ENCODE results near the gene JMJD1C. TPM values are rescaled to one million over a fixed set of nuclear protein-coding genes. Genes with fewer than 3 reads are reported as not detected.

The JMJD1C gene
- total RNA-seq, 2 donors from 2014 or later = 39.2 to 50.7 TPM

DNA sequence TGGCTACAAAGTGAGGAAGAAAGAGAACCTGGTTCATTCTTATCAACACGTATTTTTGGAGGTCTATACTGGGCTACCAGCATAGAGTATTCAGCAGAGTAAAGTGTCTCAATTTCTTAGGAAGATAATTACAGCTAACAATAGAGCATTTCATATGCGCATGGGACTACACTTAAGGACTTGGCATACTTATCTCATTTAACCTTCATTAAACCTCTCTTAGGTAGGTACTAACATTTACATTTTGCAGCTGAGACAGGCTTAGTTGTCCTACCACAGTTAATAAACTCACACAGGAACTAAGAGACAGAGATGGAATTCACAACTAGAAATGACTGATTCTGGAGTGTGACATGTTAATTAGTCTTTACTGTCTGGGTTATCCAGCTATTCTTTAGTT is 266.1 kb downstream of the JMJD1C start:
- Mint-ChIP-seq H3K4me3 (no peak overlapping the region), H3K36me3 (no peaks in the 10 kb centered on the region), H3K9me3 (no peaks in the 10 kb centered on the region), H3K27ac (peak overlapping the region in 1 of 2 donors; percentile 2), H3K4me1 (ENCODE audit: low read depth in 2 of 2) (peaks cover 7% of the 10 kb centered on the region in 2 donors), H3K27me3 (no peaks in the 10 kb centered on the region)
- ATAC-seq (no peak), DNase-seq (ENCODE audit: low spot score) (no peak)

DNA sequence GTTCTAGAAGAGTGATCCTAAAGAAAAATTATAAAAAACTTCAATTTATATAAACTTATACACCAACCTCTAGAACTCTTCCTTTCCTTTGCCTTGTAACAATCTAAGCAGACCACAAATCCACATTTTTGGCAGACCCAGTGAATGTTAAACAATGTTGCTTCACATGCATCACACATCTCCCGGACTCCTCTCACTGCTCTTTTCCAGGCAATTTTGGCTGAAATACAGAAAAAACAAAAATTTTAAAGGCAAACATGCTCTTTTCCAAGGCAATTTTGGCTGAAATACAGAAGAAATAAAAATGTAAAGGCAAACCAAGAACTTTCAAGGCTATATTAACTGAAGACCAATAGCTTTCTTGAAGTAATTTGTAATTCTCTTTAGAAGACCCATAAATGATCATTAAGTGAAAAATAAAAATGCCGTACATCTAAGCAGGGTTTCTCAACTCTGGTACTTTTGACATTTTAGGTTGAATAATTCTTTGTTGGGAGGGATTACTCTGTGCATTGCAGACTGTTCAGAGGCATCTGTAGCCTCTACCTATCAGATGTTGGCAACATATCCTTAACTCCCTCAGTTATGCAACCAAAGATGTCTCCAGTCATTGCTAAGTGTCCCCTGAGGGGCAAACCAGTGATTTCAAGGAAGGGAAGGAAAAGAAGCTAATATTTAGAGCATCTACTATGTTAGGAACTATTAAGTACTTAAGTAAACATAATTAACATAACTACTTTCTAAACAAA is 268.3 kb downstream of the JMJD1C start:
- no peak overlapping the region for H3K27ac Mint-ChIP-seq

DNA sequence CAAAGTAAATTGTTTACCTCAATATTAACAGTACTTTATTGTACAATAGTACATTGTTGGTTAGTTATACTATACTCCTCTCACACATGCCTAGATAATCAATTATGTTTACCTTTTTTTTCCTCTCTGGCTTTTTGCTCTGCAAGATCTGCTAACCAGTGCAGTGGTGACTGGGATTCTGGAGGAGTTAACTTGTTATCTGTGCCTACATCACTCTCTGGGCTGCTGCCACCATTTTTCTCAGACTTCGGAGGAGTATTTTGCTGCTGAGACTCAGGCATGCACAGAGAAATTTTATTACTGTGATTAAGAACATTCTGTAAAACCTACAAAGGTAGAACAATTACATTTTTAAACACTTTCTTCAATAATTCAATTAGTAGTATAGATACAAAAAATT is 273.0 kb downstream of the JMJD1C start:
- no peak for DNase-seq (ENCODE audit: low spot score)
- Mint-ChIP-seq H3K27ac (no peak overlapping the region), H3K4me3 (no peak overlapping the region), H3K4me1 (ENCODE audit: low read depth in 2 of 2) (no peaks in the 10 kb centered on the region), H3K27me3 (no peaks in the 10 kb centered on the region), H3K9me3 (no peaks in the 10 kb centered on the region), H3K36me3 (peaks cover 9% of the 10 kb centered on the region)
- no peak for ATAC-seq

More for the DNA sequence above, 268.3 kb downstream of the JMJD1C start:
- peaks cover 6% of the 10 kb centered on the region for H3K36me3 Mint-ChIP-seq
- H3K9me3 Mint-ChIP-seq = no peaks in the 10 kb centered on the region
- no peak for ATAC-seq
- no peaks in the 10 kb centered on the region for H3K27me3 Mint-ChIP-seq
- no peaks in the 10 kb centered on the region for H3K4me1 Mint-ChIP-seq (ENCODE audit: low read depth in 2 of 2)
- no peak overlapping the region for H3K4me3 Mint-ChIP-seq
- no peak for DNase-seq (ENCODE audit: low spot score)

DNA sequence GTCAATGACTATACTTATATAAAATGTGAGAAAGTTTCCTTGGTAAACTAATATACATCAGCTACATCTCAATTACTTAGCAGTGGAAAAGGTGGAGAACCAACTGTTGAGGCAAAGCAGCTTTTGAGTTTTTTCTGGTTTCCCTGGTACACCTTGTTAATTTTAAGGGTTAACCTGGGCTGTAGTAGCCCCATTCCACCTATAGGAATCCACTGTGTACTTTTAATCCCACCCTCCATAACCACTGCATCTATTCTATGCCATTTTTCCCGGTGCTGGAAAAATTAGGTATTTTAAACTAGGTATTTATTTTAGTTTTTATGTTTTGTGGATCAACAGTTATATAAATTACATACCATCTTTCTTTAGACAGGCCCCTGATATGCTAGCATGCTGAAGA is 290.2 kb downstream of the JMJD1C start:
- ATAC-seq (no peak), DNase-seq (ENCODE audit: low spot score) (no peak)
- Mint-ChIP-seq H3K27ac (peak overlapping the region; percentile 58 to 89), H3K4me1 (ENCODE audit: low read depth in 2 of 2) (peaks cover 35 to 39% of the 10 kb centered on the region in 2 donors), H3K36me3 (peaks cover 28% of the 10 kb centered on the region), H3K4me3 (no peak overlapping the region), H3K9me3 (peaks cover 3% of the 10 kb centered on the region), H3K27me3 (no peaks in the 10 kb centered on the region)

DNA sequence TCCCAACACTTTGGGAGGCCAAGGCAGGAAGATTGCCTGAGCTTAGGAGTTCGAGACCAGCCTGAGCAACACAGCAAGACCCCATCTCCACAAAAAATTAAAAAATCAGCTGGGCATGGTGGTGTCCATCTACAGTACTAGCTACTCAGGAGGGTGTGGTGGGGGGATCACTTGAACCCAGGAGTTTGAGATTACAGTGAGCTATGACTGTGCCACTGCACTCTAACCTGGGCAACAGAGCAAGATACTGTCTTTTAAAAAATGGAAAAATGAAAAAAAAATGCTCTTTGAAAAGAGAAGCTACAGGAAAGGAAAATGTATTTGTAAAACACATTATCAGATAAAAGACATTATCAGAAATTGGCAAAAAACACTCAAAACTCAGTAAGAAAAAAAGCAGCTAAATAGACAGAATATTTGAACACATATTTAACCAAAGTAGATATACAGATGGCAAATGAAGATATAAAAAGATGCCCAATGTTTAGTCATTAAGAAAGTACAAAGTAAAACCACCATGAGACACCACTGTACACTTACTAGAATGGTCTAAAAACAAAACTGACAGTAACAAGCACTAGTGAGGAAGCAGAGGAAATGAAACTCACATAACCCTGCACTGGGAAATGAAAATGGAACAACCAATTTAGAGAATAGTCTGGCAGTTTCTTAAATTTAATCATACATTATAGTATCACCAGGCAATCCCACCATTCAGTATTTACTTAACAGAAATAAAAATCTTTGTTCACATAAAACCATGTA is 292.1 kb downstream of the JMJD1C start:
- H3K4me1 Mint-ChIP-seq (ENCODE audit: low read depth in 2 of 2) = peaks cover 44 to 52% of the 10 kb centered on the region in 2 donors
- peaks cover 3% of the 10 kb centered on the region for H3K9me3 Mint-ChIP-seq
- ATAC-seq (peak; percentile 96 to 99), DNase-seq (ENCODE audit: low spot score) (no peak)
- peak overlapping the region; percentile 69 for H3K4me3 Mint-ChIP-seq
- H3K27ac Mint-ChIP-seq = peak overlapping the region; percentile 89 to 93
- H3K36me3 Mint-ChIP-seq = peaks cover 41% of the 10 kb centered on the region
- H3K27me3 Mint-ChIP-seq = no peaks in the 10 kb centered on the region

DNA sequence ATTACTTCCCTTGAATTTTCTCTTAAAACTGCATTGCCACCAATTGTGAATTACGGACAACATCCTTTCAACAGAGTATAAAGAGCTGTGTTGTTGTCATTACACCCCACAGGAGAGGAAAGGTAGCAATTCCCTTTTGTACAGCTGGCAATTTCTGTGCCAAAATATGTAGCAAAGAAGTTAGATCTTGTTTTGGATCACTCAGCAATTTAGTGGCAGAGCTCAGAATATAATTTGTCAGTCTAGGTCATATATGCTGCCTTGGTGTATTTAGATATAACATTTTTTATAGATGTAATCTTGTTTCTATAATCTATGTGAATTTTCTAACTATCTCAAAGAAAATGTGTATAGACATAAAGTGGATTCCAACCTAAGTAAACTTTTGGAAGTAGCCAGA is 293.9 kb downstream of the JMJD1C start:
- peak overlapping the region; percentile 52 for H3K4me3 Mint-ChIP-seq
- peaks cover 29% of the 10 kb centered on the region for H3K36me3 Mint-ChIP-seq
- peaks cover 44 to 59% of the 10 kb centered on the region in 2 donors for H3K4me1 Mint-ChIP-seq (ENCODE audit: low read depth in 2 of 2)
- H3K27ac Mint-ChIP-seq = peak overlapping the region; percentile 89 to 93
- DNase-seq (ENCODE audit: low spot score) (no peak), ATAC-seq (no peak)
- peaks cover 3% of the 10 kb centered on the region for H3K9me3 Mint-ChIP-seq
- no peaks in the 10 kb centered on the region for H3K27me3 Mint-ChIP-seq

DNA sequence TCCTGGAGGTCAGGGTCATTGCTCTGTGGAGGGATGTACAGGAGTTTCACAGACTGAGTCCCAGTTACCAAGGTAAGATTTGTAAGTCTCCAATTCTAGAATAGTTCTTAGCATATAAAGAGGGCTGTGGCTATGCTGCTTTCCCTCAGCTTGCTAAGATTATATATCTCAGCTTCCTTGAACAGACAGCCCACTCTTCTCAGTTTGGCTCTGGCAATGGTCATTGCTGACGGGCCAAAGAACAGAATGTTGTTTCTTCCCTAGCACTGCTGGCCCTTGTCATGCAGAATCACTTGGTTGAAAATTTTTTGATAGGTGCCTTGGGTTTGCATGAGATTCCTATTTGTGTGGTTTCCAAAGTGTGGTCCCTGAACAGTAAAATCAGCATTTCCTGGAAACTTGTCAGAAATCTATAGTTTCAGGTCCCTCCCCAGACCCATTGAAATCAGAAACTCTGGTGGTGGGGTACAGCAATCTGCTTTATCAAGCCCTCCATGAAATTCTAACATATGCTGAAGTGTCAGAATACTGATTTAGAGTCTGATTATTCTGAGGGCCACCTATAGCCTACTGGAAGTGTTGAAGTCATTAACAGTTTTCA is 294.4 kb downstream of the JMJD1C start:
- ATAC-seq (peak in 1 of 2 donors; percentile 7), DNase-seq (ENCODE audit: low spot score) (no peak)
- Mint-ChIP-seq H3K9me3 (peaks cover 3% of the 10 kb centered on the region), H3K36me3 (peaks cover 29% of the 10 kb centered on the region), H3K27me3 (no peaks in the 10 kb centered on the region), H3K4me3 (peak overlapping the region; percentile 52), H3K27ac (peak overlapping the region; percentile 89 to 93), H3K4me1 (ENCODE audit: low read depth in 2 of 2) (peaks cover 44 to 59% of the 10 kb centered on the region in 2 donors)

DNA sequence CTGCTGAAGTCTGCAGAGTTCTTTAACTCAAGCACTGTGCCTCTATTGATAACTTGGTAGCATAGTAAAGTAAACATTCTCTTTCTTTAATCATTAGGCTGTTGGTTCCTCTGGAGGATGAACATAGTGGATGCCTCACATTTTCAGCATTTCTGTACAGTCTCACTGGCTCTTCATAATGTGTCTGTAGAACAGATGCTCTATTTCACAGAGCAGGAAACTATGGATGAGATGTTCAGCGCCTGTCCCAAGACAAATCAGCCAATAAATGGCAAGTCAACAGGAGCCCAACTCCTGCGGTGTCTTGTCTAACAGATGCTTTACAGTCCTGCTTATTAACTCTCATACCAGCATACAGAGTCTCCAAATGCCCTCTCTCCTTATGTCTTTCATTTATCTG is 296.2 kb downstream of the JMJD1C start:
- H3K27ac Mint-ChIP-seq = peak overlapping the region; percentile 89 to 93

DNA sequence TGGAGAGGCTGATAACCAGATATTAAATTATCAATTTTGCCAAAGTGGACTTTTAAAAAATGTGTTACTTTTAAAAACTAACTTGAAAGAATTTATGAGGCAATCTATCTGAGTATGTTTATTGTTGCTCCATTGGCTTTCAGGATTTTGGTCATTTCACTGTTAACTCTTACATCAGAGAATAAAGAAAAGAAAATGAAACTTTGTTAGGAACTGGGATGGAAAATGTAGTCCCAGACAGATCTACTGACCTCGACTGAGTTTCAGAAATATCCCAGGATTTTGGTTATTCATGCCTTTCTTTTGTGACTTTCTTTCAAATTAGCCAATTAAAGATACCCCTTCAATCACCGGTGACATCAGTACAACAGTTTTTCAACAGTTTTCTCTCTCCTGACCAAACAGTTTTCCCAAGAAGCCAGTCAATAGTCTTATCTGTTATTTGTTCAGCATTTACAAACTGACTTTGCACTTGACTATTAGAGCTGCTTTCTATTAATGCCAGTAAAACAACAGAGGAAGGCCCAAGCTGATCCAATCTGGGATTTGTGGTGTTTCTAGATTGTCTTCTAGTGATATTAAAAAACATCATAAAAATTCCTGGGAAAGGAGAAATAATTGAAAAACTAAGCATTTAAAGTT is 296.8 kb downstream of the JMJD1C start:
- DNase-seq (ENCODE audit: low spot score) = no peak
- H3K36me3 Mint-ChIP-seq = peaks cover 24% of the 10 kb centered on the region
- ATAC-seq = no peak
- peaks cover 3% of the 10 kb centered on the region for H3K9me3 Mint-ChIP-seq
- H3K27me3 Mint-ChIP-seq = no peaks in the 10 kb centered on the region
- peak overlapping the region; percentile 82 to 89 for H3K27ac Mint-ChIP-seq
- peaks cover 38 to 53% of the 10 kb centered on the region in 2 donors for H3K4me1 Mint-ChIP-seq (ENCODE audit: low read depth in 2 of 2)
- H3K4me3 Mint-ChIP-seq = no peak overlapping the region

More for the DNA sequence above, 296.2 kb downstream of the JMJD1C start:
- Mint-ChIP-seq H3K9me3 (peaks cover 3% of the 10 kb centered on the region), H3K27me3 (no peaks in the 10 kb centered on the region), H3K36me3 (peaks cover 29% of the 10 kb centered on the region), H3K4me1 (ENCODE audit: low read depth in 2 of 2) (peaks cover 44 to 59% of the 10 kb centered on the region in 2 donors), H3K4me3 (no peak overlapping the region)
- DNase-seq (ENCODE audit: low spot score) = no peak
- no peak for ATAC-seq

DNA sequence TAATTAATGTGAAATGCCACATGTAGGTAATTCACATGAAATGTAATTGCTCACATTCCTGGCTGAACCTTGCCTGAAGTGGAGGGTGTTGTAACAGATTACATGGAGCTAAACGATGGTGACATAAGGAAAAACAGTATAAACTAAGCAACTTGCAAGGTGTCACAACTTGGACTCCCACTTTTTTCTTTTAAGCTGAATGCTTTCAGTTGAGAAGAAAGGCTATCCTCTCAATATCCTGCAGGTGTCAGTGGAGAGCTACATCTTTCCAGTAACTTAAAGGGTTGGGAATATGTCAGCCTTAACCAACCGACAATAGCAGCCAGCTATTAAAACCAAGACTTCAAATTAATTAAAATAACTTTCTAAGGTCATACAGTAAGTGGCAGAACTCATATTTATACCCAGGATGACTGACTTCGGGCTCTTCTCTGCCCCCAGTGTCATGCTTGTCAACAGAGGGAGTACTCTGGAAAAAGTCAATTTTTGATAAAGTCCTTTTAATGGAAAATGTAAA is 299.0 kb downstream of the JMJD1C start:
- no peak overlapping the region for H3K27ac Mint-ChIP-seq
- no peaks in the 10 kb centered on the region for H3K27me3 Mint-ChIP-seq
- ATAC-seq (peak; percentile 70 to 72), DNase-seq (ENCODE audit: low spot score) (no peak)
- no peaks in the 10 kb centered on the region for H3K9me3 Mint-ChIP-seq
- no peak overlapping the region for H3K4me3 Mint-ChIP-seq
- H3K36me3 Mint-ChIP-seq = peaks cover 15% of the 10 kb centered on the region
- H3K4me1 Mint-ChIP-seq (ENCODE audit: low read depth in 2 of 2) = peaks cover 21 to 33% of the 10 kb centered on the region in 2 donors

DNA sequence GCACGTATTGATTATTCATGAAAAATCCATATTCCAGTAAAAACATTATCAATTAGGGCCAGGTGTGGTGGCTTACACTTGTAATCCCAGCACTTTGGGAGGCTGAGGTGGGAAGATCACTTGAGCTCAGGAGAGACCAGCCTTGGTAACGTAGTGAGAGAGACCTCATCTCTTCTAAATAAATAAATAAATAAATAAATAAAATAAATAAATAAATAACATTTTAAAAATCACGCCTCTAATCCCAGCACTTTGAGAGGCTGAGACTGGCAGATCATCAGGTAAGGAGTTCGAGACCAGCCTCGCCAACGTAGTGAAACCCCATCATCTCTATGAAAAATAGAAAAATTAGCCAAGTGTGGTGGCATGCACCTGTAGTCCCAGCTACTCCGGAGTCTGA is 300.5 kb downstream of the JMJD1C start:
- Mint-ChIP-seq H3K36me3 (peaks cover 10% of the 10 kb centered on the region), H3K27ac (no peak overlapping the region), H3K4me1 (ENCODE audit: low read depth in 2 of 2) (peaks cover 12 to 24% of the 10 kb centered on the region in 2 donors), H3K4me3 (no peak overlapping the region), H3K27me3 (no peaks in the 10 kb centered on the region), H3K9me3 (no peaks in the 10 kb centered on the region)
- ATAC-seq = no peak
- no peak for DNase-seq (ENCODE audit: low spot score)

DNA sequence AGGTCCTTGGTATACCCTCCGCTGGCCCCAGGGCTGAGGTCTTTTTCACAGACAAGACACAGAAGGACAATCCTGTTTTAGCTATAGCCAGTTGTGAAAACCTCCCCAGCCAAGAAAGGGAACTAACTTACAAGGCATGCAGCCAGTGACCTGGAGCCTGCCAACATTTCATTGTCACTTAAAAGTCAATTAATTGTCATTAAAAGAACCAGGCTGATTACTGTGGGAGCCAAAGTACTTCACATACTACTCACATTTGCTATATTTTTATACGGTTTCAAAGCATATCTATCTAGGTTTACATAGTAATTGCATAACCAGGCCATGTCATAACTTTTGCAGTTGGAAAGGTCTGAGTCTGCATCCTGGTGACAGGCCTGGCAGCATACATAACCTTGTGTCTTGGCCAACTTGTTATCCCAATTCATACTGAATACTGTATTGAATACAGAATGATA is 301.6 kb downstream of the JMJD1C start:
- Mint-ChIP-seq H3K9me3 (no peaks in the 10 kb centered on the region), H3K4me1 (ENCODE audit: low read depth in 2 of 2) (peaks cover 8 to 18% of the 10 kb centered on the region in 2 donors), H3K4me3 (no peak overlapping the region), H3K36me3 (peaks cover 4% of the 10 kb centered on the region), H3K27ac (no peak overlapping the region), H3K27me3 (no peaks in the 10 kb centered on the region)
- DNase-seq (ENCODE audit: low spot score) = no peak
- ATAC-seq = no peak

DNA sequence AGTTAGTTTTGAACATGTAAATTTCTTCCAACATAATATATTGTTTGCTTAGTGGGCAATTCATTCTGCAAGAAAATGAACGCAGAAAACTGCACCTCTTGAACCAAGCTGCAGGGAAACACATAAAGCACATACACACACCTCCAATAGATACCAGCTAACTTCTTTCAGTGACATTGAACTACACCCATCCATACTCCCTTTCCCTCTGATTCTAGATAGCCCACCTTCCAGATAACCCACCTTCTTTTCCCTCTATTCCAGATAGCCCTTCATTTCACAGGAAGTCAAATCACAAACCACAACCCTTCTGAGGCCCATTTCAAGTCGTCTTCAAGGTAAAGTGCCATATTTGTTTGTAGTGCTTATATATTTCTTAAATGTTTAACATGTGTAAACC is 304.2 kb downstream of the JMJD1C start:
- Mint-ChIP-seq H3K9me3 (no peaks in the 10 kb centered on the region), H3K36me3 (no peaks in the 10 kb centered on the region), H3K27me3 (no peaks in the 10 kb centered on the region), H3K4me1 (ENCODE audit: low read depth in 2 of 2) (peaks cover 14 to 20% of the 10 kb centered on the region in 2 donors), H3K27ac (no peak overlapping the region), H3K4me3 (no peak overlapping the region)
- ATAC-seq (no peak), DNase-seq (ENCODE audit: low spot score) (no peak)
